Measurements from ENCODE around the gene CD79B.

CD79B gene

GRCh38 chr17:63973247-63973646 lies 41.1 kb upstream of the CD79B start:
- TF ChIP-seq, protein P1, sequence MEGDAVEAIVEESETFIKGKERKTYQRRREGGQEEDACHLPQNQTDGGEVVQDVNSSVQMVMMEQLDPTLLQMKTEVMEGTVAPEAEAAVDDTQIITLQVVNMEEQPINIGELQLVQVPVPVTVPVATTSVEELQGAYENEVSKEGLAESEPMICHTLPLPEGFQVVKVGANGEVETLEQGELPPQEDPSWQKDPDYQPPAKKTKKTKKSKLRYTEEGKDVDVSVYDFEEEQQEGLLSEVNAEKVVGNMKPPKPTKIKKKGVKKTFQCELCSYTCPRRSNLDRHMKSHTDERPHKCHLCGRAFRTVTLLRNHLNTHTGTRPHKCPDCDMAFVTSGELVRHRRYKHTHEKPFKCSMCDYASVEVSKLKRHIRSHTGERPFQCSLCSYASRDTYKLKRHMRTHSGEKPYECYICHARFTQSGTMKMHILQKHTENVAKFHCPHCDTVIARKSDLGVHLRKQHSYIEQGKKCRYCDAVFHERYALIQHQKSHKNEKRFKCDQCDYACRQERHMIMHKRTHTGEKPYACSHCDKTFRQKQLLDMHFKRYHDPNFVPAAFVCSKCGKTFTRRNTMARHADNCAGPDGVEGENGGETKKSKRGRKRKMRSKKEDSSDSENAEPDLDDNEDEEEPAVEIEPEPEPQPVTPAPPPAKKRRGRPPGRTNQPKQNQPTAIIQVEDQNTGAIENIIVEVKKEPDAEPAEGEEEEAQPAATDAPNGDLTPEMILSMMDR (IDR thresholded peaks at IDR 0.05; ENCODE audit: extremely low read depth, insufficient read depth, missing control alignments), result no peak
- in situ Hi-C loops (cut with MboI; ENCODE audit: low pct_unique_long_range_greater_than_20kb, low sequenced_read_pairs, unreplicated experiment), result no loop called here

DNA sequence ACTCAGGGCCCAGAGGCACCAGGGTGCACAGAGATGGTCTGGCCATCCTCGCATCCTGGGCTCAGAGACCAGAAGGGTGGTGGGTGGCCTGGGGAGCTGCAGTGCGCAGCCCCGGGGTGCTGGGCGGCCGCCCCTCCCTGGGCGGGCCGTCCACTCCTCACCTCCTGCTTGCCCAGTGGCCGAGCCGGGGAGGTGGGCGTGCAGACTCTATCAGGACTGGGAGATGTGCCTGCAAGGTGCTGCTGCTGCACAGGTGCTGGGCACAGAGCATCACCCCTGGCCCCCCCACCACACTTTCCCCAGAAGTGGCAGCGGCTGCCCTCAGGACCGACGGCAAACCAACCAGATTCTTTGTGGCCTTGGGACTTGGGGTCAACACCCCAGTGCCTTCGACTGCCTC lies 40.7 kb upstream of the CD79B start, which contains the start of gene SCN4A:
Gene SCN4A, minus strand, starts transcription at position 123 of the 400 bp plus-strand sequence. Its CDS starts 77 bp downstream, at position 46.
- DNase-seq (ENCODE audit: low spot score), result no peak
- in situ Hi-C loops (cut with MboI; ENCODE audit: low pct_unique_long_range_greater_than_20kb, low sequenced_read_pairs, unreplicated experiment), result no loop called here
- TF ChIP-seq, protein P1 (IDR thresholded peaks at IDR 0.05; ENCODE audit: extremely low read depth, insufficient read depth, missing control alignments), result no peak

More at GRCh38 chr17:63973247-63973646, 41.1 kb upstream of the CD79B start:
- no peak for DNase-seq (ENCODE audit: low spot score)

- TF ChIP-seq, protein P1 (IDR thresholded peaks at IDR 0.05; ENCODE audit: extremely low read depth, insufficient read depth, missing control alignments), result no peak
- DNase-seq (ENCODE audit: low spot score), result no peak
- in situ Hi-C loops (cut with MboI; ENCODE audit: low pct_unique_long_range_greater_than_20kb, low sequenced_read_pairs, unreplicated experiment), result no loop called here
These were observed 37.1 kb upstream of the CD79B start for GRCh38 chr17:63969278-63969677.

DNA sequence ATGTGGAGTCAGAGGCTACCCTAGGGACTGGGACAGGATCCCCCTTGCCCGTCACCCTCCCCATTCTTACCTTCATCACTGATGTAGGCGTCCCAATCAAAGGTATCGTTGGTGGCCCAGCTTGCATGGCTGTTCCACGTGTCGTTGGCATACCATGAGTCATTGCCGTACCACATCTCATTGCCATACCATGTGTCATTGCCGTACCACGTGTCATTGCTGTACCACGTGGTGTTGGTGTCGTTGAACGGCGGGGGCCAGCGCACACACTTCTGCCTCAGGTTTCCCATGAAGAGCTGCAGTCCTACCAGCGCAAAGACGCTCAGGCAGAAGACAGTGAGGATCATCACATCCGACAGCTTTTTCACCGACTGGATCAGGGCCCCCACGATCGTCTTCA lies 35.8 kb upstream of the CD79B start:
- no peak for DNase-seq (ENCODE audit: low spot score)
- in situ Hi-C loops (cut with MboI; ENCODE audit: low pct_unique_long_range_greater_than_20kb, low sequenced_read_pairs, unreplicated experiment), result no loop called here
- TF ChIP-seq, protein P1 (IDR thresholded peaks at IDR 0.05; ENCODE audit: extremely low read depth, insufficient read depth, missing control alignments), result no peak

DNA sequence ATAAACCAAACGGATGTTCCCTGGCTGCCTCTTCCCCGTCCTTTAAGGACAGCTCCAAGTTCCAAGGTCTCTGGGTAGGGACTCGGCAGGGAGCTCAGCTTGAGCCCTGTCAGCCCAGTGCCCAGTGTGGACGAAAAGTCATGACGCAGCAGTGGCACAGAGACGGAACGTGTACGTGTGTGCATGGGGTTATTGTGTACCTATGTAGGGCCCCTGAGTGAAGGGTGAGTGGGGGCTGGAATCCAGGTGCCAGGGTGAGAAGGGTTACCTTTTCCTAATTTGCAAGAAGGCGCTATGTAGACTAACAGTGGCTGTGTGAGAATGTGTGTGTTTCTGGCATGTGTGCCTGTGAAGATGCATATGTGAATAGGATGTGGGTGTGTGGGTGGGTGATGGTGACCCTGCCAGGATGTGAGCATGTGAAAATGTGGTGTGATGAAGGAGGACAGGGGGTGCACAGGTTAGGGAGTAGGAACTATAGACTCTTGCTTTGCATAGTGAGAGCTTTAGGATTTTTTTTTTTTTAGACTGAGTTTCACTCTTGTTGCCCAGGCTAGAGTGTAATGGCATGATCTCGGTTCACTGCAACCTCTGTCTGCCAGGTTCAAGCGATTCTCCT lies 34.6 kb upstream of the CD79B start:
- in situ Hi-C loops (cut with MboI; ENCODE audit: low pct_unique_long_range_greater_than_20kb, low sequenced_read_pairs, unreplicated experiment), result no loop called here
- TF ChIP-seq, protein P1 (IDR thresholded peaks at IDR 0.05; ENCODE audit: extremely low read depth, insufficient read depth, missing control alignments), result no peak
- DNase-seq (ENCODE audit: low spot score), result peak; percentile 54

- in situ Hi-C loops (cut with MboI; ENCODE audit: low pct_unique_long_range_greater_than_20kb, low sequenced_read_pairs, unreplicated experiment), result no loop called here
- TF ChIP-seq, protein P1 (IDR thresholded peaks at IDR 0.05; ENCODE audit: extremely low read depth, insufficient read depth, missing control alignments), result no peak
- no peak for DNase-seq (ENCODE audit: low spot score)
These were observed 31.0 kb upstream of the CD79B start for GRCh38 chr17:63963123-63963522.

Data from GM13977 (cell line).